NOMO-1 (cell line): ENCODE measurements around the gene KCNA1.
A peak's percentile ranks its signal among the peaks of the same experiment; 100 is the strongest.

ENCODE experiments used
- DNase-seq, 2 experiments: peaks; one replicate each; lab custom pipeline; 2025; ENCODE audit not compliant: unreplicated experiment in 2 of 2; lab: John Stamatoyannopoulos, UW

The KCNA1 gene

GRCh38 chr12:4910502-4911315 is 1.0 kb downstream of the KCNA1 start:
- no peak for DNase-seq

GRCh38 chr12:4911316-4911994 is 1.8 kb downstream of the KCNA1 start:
- no peak for DNase-seq

GRCh38 chr12:4914720-4915119 is 5.0 kb downstream of the KCNA1 start:
- no peak for DNase-seq

DNA sequence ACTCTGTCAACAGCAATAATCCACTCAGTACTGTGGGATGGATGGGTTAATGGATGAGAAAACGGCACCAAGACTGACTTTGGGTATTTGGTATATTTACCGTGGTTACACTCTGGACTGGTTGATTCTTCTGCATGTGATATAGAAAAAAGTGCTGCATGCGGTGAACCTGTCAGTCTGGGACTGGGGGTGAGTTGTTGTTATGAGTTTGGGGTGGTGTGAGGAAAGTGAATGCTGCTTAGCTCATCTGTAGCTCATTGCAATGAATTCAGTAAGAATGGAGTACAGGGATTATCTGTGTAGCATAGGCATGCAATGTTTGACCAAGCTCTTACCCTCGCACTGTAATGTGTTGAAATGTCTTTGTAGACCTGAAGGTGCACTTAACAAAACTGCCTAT is 6.0 kb downstream of the KCNA1 start:
- no peak for DNase-seq

DNA sequence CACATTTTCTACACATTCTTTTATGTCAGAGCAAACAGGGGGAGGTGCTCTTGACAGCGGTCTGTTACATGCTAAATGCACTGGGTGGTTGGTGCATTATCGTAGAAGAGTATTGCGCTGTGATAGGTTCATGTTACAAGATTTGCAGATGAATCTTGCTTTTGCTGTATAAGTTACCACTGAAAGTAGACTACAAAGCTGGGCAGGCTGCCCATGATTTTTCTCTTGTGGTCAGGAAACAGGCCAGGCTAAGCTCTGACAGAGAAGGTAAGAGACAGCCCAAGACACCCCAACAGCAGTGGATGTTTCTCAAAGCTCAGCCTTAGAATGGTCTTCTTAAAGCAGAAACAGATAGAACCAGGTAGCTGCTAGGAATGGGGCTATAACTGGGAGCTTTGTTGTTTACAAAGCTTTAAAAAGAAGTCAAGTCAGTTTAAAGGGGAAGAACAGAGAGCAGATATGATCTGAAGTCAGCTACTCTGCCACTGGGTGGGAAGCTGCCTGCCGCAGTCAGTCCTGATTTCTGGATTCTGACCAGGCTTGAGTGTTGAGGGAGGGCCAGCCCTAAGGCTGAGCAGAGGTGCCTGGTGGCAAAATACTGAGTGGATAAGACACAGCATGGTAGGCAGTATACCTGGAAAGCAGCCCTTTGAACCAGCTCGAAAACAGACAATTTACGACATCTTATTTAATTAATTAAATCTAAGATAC is 9.4 kb downstream of the KCNA1 start:
- no peak for DNase-seq

- DNase-seq = no peak
Observed at GRCh38 chr12:4932576-4932975, 22.9 kb downstream of the KCNA1 start.

DNA sequence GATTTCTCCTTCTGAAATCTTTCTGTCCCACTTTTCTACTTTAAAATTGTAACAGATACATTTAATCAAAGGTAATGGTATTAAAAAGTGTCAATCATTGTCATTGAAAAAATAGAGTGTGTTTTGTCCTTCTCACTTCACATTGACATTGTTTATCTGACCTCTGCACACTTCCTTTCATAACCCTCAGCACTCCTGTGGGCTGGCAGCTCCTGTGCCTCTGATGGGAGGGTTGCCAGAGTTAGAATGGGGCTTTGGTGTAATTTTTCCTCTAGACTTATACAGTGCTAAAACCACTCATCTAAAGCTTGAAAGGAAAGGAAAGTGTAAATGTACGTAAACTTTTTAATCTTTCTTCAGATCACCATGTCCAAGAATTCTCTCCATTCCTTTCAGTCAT is 23.7 kb downstream of the KCNA1 start:
- no peak for DNase-seq

DNA sequence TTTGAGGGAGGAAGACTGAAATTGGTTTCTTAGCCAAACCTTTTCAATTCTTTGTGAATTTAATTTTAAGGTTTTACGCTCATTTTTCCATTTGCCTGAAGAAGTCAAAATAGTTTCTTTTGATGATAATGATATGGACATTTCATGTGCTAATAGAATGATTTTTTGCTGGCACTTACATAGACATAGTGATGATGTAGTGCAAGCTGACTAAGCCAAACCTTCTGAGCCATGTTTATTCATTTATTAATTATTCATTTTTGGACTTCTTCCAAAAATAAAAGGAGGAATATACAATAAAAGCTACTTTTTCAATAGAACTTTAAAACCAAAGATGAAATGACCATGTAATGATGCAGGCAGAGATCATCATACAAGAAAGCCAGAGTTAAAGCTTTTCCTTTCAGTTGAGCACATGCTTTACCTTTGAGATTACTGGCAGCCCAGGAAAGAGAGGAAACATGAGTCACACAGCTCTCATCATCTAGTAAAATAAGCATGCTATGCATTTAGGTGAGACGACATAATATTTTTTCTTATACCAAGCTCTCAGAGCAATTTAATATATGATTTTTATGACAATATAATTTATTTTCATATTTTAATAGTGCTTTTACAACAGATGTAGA is 24.8 kb downstream of the KCNA1 start:
- DNase-seq = no peak

GRCh38 chr12:4938900-4939299 is 29.2 kb downstream of the KCNA1 start:
- no peak for DNase-seq

DNA sequence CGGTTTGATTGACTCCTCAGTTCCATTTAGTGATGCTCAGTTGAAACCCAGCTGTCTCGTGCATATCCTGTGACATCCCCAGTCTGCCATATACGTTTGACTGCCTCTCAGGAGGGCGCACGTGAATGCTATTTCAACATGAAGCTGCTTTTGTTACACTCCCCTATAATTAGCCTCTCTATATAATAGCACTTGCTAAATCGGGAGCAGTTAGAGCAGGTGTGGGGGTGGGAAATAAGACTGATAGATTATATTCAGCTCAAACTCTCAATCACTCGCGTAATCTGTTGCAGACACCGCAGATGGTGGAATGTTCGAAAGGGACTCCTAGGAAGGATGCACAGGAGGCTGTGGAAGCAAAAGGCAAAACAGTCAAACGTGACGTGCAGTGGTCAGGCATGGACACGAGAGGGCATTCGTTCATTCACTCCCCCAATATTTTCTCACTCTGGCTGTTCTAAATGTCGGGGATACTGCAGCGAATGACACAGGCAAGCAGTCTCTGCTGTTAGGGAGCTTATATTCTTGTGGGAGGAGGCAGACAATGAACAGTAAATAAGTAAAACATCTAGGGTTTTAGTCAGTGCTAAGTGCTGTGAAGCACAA is 29.8 kb downstream of the KCNA1 start:
- no peak for DNase-seq

DNA sequence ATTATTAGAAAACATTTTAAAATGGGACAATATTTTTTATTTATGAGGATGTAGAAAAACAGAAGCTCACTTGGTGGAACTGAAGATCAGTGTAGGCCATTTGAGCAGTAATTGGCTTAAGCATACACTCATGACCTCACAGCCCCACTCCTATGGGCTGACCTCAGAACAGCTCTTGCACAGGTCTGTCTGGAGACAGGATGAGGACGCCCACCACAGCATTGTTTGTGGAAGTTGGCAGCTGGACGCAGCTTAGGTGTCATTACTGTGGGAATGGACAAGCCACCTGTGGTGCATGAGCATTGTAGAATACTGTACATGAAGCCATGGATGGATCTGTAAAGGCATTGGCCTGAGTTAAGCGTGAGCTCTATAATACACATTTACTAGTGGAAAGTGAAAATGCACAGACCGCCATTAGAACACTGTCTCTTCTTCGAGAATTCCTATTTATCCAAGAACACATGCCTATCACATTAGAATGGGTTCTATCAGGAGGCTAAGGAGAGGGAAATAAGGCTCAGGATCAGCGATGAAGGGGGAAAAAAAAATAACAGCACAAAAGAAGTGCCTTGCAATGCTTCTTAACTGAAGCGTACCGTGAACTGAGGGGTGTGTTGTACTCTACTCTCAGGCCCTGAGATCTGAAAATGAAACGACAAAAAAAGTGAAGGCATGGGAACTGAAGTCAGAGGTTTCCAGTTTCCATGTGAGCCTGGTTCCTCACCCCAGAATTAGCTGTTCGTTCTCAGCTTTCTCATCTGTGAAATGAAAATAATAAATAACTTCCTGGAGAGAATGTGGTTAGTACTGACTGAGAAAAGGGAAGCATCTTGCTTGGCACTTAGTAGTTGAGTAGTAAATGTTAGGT is 33.6 kb downstream of the KCNA1 start:
- DNase-seq = peak in 1 of 2 experiments; percentile 36

GRCh38 chr12:4943938-4944284 is 34.2 kb downstream of the KCNA1 start:
- no peak for DNase-seq

DNA sequence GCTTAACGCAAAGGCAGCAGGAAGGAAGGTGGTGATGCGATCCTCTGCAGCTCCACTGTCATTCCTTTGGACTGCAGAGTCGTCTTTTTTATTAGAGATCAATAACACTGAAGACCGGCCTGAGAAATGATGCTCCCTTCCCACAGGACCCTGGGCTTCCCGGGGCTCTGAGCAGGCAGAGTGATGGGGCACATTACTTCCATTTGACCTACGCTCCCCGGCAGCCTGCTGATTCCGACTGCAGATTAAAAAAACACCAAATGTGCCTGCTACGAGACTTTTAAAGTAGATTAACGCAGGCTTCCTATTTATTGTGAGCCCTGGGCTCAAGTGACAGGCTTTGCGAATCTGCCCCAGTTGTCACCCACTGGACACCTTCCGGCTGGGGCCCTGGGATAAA is 37.5 kb downstream of the KCNA1 start:
- no peak for DNase-seq

GRCh38 chr12:4951083-4951482 is 41.4 kb downstream of the KCNA1 start:
- DNase-seq = no peak

- DNase-seq = no peak
Observed at GRCh38 chr12:4951601-4952000, 41.9 kb downstream of the KCNA1 start.

DNA sequence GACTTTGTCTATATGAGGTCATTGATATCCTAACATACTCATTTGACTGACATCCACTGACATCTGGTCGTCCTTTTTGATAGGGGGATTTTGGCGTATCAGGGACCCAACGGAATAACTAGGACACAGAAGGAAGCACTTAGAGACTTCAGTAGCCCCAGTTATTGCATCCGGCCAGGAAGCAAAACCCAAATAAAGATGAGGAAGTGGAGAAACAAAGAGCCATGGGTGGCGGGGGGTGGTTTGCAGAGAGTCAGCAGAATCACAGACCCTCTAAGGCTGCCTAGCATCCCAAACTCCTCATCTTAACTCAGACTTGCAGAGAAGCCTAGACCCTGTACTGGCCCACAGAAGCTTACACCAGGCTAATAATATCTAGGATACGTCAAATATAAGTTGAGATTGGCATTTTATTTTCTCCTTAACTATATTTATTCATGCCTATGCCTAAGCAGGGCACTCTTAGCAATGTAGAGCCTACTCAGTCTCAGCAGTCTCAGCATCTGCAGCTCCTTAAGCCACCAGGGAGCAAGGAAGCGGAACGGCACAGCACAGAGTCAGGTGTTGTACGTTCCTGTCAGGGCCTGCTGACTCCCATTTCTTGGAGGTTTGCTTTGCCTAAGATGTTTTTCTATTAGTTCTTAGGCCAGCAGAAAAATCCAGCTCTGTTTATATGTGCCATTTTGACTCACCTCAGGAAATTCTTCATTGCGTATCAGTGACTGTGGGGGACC is 45.1 kb downstream of the KCNA1 start:
- peak; percentile 7 to 18 for DNase-seq

DNA sequence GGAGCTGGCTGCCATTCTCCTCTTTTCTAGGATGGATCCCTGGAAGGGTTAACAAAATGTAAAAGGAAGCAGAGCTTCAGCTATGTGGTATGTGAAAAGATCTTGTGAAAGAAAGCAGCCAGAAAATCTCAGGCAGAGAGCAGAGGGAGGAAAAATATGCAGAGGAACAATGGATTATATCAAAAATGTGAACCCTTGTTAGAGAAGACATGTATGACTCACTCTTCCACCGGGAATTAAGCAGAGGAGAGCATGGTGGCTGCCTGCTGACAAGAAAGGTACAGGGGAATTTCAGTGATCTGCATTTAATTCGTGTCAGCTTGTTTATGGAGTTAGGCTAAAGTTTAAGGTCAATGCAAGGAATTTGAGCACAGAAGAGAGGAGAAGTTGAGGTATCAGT is 46.3 kb downstream of the KCNA1 start:
- DNase-seq = no peak

GRCh38 chr12:4956968-4957367 is 47.3 kb downstream of the KCNA1 start:
- no peak for DNase-seq

- DNase-seq = no peak
Observed at GRCh38 chr12:4957761-4958160, 48.1 kb downstream of the KCNA1 start.
